Left ventricle myocardium inferior (tissue), 1 donor: ENCODE results near the gene PTP4A2. TPM values are rescaled to one million over a fixed set of nuclear protein-coding genes. Genes with fewer than 3 reads are reported as not detected.
"Not testable (repeated sequence)": the region's sequence is repeated elsewhere in the genome, so short reads cannot be mapped to it uniquely, and the experiment has no call there.

Source experiments
- DNase-seq: peaks from one replicate; pipeline ENCODE4 v3.0.0-alpha.2; 2020
- H3K27ac ChIP-seq: fragments of 200-600 bp; replicated peaks from 2 replicates; pipeline ENCODE4 v1.8.0; 2021
- H3K27me3 ChIP-seq: fragments of 200-600 bp; 2 replicates; pipeline ENCODE4 v1.8.0; 2021; ENCODE audit warnings: low read depth
- H3K36me3 ChIP-seq: fragments of 200-600 bp; 2 replicates; pipeline ENCODE4 v1.8.0; 2021
- H3K4me1 ChIP-seq: fragments of 200-600 bp; 2 replicates; pipeline ENCODE4 v1.8.0; 2021
- H3K4me3 ChIP-seq: fragments of 200-600 bp; 2 replicates; pipeline ENCODE4 v1.8.0; 2021; ENCODE audit warnings: mild to moderate bottlenecking, moderate library complexity
- H3K9me3 ChIP-seq: fragments of 200-600 bp; replicated peaks from 2 replicates; pipeline ENCODE4 v1.8.0; 2021
- intact Hi-C: fragments of 100-400 bp; cut with micrococcal nuclease; formaldehyde crosslinking; loops from one replicate; pipeline ENCODE4 v1.11.0; 2022
- total RNA-seq: library from RNA; stranded (reverse); fragmentation: NEBNext Ultra II Directional; extraction: Animal tissue kit (Norgen Biotek cat#: 25700); gene quantifications from one replicate; pipeline ENCODE4 v1.2.1, GENCODE V29; 2021
- TF ChIP-seq, protein P1 (sequence below): fragments of 200-600 bp; IDR thresholded peaks from 2 replicates; pipeline ENCODE4 v1.8.0; 2021; ENCODE audit warnings: antibody characterized with exemption, mild to moderate bottlenecking, borderline replicate concordance
- donor health status: DM: no; HTN: yes; CAD: no; lungs with severe emphysema.

Gene PTP4A2
- total RNA-seq, 1 donor from 2014 or later = 203 TPM

DNA sequence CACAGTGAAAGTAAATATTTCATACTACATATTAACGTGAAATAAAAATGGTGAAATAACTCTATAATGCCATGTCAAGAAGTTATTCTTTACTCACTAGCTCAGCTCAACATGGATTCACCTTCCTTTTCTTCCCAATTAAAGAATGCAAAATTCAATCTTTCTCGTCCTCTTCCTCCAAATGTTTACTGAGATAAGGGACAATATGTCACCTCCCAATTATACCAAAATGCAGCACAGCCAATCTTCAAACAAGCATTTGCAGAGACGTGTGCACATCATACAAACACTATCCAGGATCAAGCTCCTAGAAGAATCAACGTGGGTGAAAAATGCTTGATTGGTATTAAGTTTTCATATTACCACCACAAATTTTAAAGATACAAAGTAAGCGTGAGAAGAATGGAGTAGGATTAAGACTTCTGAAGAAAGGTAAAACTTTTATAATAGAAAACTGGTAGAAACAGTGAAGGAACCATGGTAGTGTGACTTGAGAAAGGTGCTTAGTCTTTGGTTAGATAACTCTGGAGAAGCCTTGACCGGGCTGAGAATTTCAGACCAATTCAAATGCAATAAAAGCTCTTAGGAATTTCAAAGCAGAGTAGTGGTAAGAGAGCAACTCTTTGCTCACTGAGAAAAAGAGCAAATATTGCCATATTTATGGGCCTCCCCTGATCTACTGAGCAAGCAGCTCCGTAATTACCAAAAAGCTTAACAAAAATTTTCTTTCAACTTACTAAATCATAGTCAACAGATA lies 7.2 kb downstream of the PTP4A2 start:
- peak overlapping the region; percentile 61 for H3K27ac ChIP-seq

DNA sequence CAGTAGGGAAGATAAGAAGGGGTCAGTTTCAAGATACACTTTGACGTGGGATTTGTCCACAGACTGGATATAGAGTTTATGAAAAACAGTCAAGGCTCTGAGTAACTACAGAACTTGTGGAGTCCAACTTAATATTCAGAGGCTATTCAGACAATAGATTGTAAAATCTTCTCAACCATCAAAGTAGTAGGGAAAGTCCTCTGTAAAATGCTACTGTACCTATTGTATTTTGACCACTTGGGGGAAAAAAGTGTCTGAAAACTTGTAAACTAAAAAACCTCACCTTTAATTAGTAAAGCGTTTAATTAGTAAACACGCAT lies 10.5 kb downstream of the PTP4A2 start:
- no peak for DNase-seq
- Histone ChIP-seq H3K27ac (peak overlapping the region; percentile 59), H3K9me3 (no peaks in the 10 kb centered on the region), H3K36me3 (no peaks in the 10 kb centered on the region), H3K4me1 (peaks cover 97% of the 10 kb centered on the region), H3K27me3 (no peaks in the 10 kb centered on the region), H3K4me3 (no peak overlapping the region)
- intact Hi-C loops = no loop called here
- TF ChIP-seq, protein P1, sequence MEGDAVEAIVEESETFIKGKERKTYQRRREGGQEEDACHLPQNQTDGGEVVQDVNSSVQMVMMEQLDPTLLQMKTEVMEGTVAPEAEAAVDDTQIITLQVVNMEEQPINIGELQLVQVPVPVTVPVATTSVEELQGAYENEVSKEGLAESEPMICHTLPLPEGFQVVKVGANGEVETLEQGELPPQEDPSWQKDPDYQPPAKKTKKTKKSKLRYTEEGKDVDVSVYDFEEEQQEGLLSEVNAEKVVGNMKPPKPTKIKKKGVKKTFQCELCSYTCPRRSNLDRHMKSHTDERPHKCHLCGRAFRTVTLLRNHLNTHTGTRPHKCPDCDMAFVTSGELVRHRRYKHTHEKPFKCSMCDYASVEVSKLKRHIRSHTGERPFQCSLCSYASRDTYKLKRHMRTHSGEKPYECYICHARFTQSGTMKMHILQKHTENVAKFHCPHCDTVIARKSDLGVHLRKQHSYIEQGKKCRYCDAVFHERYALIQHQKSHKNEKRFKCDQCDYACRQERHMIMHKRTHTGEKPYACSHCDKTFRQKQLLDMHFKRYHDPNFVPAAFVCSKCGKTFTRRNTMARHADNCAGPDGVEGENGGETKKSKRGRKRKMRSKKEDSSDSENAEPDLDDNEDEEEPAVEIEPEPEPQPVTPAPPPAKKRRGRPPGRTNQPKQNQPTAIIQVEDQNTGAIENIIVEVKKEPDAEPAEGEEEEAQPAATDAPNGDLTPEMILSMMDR = no peak

More for the DNA sequence above, 7.2 kb downstream of the PTP4A2 start:
- Histone ChIP-seq H3K4me3 (no peak overlapping the region), H3K4me1 (peaks cover 99% of the 10 kb centered on the region), H3K9me3 (no peaks in the 10 kb centered on the region), H3K27me3 (no peaks in the 10 kb centered on the region), H3K36me3 (no peaks in the 10 kb centered on the region)
- intact Hi-C loops = no loop called here
- TF ChIP-seq, protein P1 = no peak
- no peak for DNase-seq

DNA sequence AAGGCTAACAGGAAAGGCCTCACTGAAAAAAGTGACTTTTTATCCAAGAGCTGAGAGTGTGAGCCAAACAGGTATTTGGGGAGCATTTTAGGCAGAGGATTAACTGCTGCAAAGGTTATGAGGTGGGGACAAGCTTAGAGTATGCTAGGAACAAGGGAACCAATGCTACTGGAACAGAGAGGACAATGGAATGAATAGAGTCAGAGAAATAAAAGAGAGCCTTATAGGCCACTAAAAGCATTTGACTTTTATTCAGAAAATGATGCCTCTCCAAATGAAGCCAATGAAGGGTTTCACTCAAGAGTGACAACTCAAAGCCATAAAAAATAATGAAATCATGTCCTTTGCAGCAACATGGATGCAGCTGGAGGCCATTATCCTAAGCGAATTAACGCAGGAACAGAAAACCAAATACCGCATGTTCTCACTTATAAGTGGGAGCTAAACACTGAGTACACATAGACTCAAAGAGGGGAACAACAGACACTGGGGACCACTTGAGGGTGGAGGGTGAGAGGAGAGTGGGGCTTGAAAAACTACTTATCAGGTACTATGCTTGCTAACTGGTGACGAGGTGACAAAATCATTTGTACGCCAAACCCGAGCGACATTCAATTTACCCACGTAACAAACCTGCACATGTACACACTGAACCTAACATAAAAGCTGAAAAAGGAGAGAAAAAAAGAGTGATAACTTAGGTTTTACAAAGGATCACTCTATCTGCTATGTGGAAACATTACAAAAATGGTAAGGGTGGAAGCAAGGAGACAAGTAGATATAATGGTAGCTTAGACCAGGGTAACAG lies 11.1 kb downstream of the PTP4A2 start:
- H3K9me3 ChIP-seq = no peaks in the 10 kb centered on the region
- DNase-seq = no peak
- H3K4me3 ChIP-seq = no peak overlapping the region
- H3K4me1 ChIP-seq = peaks cover 97% of the 10 kb centered on the region
- intact Hi-C loops = no loop called here
- peak overlapping the region; percentile 59 for H3K27ac ChIP-seq
- TF ChIP-seq, protein P1 = no peak
- no peaks in the 10 kb centered on the region for H3K27me3 ChIP-seq
- no peaks in the 10 kb centered on the region for H3K36me3 ChIP-seq

DNA sequence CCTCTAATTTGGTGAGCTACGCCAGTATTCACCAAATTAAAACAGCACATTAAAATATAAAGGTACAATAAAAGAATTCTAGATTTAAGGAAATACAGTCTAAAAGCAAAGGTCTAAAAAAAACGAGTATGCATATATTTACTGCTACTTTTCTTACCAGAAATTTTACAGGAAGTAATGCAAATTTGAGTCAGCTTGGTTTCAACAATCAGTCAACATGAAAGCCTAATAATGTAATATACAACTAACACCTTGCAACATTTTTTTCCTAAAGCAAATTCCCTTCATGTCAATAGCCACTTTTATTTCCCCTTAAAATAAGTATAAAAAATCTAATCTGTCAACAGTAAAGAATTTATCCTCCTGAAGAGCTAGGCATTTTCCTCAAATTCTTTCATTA lies 11.9 kb downstream of the PTP4A2 start:
- no peak overlapping the region for H3K4me3 ChIP-seq
- no peaks in the 10 kb centered on the region for H3K27me3 ChIP-seq
- intact Hi-C loops = no loop called here
- no peaks in the 10 kb centered on the region for H3K9me3 ChIP-seq
- H3K4me1 ChIP-seq = peaks cover 97% of the 10 kb centered on the region
- no peaks in the 10 kb centered on the region for H3K36me3 ChIP-seq
- TF ChIP-seq, protein P1 = no peak
- no peak for DNase-seq
- peak overlapping the region; percentile 59 for H3K27ac ChIP-seq

DNA sequence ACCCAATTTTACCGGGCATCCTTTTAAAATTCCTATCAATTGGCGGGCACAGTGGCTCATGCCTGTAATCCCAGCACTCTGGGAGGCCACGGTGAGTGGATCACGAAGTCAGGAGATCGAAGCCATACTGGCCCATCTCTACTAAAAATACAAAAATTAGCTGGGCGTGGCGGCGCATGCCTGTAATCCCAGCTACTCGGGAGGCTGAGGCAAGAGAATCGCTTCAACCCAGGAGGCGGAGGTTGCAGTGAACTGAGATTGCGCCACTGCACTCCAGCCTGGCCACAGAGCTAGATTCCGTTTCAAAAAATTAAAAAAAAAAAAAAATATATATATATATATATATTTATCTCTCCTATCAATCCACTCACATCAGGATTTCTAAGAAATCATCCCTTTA lies 12.3 kb downstream of the PTP4A2 start:
- H3K36me3 ChIP-seq, H3K27me3 ChIP-seq, DNase-seq, H3K9me3 ChIP-seq, intact Hi-C loops, H3K4me3 ChIP-seq: not testable (repeated sequence)
- Histone ChIP-seq H3K4me1 (peaks cover 97% of the 10 kb centered on the region), H3K27ac (peak overlapping the region; percentile 59)

DNA sequence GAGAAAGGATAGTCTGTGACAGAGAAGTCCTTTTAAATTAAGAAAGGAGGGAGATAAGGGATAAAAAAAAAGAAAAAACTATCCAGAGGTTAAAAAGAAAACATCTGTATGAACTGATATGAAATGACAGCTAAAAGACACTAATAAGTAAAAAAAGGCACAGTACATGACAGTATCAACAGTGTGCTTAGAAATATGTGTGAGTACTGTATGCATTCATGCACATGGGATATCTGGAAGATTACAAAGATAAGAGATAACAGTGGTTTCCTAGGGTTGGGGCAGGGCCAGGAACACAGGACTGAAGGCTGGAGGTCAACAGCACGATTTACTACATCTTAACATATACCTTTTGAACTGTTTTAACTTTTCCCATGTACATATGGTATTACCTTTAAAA lies 13.3 kb downstream of the PTP4A2 start:
- intact Hi-C loops = no loop called here
- peaks cover 90% of the 10 kb centered on the region for H3K4me1 ChIP-seq
- peak overlapping the region; percentile 13 for H3K4me3 ChIP-seq
- peak overlapping the region; percentile 59 for H3K27ac ChIP-seq
- TF ChIP-seq, protein P1 = no peak
- DNase-seq = no peak
- no peaks in the 10 kb centered on the region for H3K27me3 ChIP-seq
- no peaks in the 10 kb centered on the region for H3K9me3 ChIP-seq
- no peaks in the 10 kb centered on the region for H3K36me3 ChIP-seq
